OCI-M1 (cell line): ENCODE results near the gene PRAMEF1.
"Not testable (repeated sequence)": the region's sequence is repeated elsewhere in the genome, so short reads cannot be mapped to it uniquely, and the experiment has no call there.

Experiments
- DNase-seq: peaks from one replicate; lab custom pipeline; 2025; lab: John Stamatoyannopoulos, UW

The PRAMEF1 gene

DNA sequence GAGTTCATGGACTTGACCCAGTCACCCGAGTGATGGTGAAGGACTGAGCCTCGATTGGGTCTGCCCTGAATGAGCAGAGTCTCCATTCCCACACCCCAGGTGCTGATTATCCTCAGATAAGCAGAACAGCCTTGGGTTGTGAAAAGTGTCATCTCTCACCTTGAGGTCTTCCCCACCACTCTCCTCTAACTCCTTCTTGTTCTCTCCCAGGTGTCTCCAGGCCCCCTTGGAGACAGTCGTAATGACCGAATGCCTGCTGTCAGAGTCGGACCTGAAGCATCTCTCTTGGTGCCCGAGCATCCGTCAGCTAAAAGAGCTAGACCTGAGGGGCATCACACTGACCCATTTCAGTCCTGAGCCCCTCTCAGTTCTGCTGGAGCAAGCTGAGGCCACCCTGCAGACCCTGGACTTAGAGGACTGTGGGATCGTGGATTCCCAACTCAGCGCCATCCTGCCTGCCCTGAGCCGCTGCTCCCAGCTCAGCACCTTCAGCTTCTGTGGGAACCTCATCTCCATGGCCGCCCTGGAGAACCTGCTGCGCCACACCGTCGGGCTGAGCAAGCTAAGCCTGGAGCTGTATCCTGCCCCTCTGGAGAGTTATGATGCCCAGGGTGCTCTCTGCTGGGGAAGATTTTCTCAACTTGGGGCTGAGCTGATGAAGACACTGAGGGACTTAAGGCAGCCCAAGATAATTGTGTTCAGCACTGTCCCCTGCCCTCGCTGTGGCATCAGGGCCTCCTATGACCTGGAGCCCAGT lies 14.2 kb upstream of the PRAMEF1 start:
- DNase-seq = no peak

DNA sequence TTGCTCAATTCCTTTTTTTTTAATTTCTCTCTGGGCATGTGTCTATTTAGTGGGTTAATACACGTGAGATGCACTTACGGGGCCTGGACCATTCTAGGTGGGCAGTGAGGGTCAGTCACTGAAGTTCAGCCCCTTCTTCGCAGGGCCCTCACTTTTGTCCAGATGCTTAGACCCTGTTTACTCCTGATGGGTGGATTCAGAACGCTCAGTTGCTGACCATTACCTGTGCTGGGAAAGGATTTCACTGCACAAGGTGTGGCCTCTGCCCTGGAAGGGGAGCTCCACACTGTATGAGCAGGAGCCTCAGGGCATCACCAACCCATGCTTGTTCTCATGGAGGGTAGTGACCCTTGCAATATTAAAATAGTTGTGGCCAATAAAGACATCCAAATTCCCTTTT lies 13.1 kb upstream of the PRAMEF1 start:
- DNase-seq = no peak

DNA sequence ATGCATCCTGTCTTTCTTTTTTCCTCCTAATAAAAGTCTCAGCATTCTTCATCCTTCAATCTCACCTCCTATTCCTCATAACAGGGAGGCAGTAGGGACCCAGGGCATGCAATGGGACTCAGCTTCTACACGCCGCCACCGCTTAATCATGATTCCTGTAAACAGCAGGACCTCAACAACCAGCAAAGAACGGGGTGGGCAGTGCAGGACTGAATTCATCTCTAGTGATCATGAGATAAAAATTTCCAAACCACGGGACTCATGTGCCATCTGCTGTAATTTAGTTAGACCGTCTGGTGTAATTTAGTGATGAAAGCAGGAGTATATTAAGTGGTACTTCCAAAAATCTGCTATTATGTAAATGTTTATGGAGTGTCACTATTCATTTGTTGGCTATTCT lies 12.3 kb upstream of the PRAMEF1 start:
- DNase-seq = no peak

DNA sequence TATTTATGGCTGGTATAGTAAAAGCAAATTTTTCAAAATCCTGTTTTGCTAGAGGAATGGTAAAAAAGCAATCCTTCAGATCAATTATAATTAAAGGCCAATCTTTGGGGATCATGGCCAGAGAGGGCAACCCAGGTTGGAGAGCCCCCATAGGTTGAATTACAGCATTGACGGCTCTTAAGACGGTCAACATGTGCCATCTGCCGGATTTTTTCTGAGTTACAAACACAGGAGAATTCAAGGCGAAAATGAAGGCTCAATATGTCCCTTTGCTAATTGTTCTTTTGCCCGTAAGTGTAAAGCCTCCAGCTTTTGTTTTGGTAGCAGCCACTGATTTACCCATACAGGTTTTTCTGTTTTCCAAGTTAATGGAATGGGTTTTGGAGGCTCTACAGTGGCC lies 9.7 kb upstream of the PRAMEF1 start:
- peak; percentile 59 for DNase-seq

DNA sequence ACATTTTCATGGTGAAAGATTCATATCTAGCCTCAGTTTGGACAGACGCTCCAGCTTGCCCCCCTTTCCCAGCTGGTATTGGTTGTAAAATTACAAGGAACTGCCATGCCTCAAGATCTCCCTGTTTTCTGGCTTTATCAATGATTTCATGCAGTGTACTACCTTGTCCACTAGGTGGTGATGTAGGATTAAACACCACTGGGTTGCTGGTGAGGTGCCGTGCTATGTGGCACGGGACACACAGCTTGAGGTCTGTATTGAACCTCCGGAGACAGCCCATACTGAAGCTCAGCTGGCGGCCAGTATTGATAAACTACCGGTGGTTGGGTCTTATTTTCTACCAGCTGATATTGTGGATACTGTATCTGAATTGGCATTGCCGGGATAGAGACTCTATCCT lies 7.4 kb upstream of the PRAMEF1 start:
- peak; percentile 69 for DNase-seq

DNA sequence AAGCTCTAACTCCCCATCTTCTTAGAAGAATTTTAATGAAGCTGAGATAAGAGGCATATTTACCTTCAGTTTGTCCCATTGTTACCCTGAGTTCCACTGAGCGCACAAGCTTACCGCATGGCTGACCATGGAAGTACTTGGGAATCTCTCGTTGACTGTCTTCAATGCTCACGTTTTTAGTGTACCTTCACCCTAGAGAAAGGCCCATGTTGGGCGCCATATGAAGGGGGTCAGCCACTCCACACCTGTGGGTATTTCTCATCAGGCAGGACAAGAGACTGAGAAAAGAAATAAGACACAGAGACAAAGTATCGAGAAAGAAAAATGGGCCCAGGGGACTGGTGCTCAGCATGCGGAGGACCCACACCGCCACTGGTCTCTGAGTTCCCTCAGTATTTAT lies 6.5 kb upstream of the PRAMEF1 start:
- DNase-seq = not testable (repeated sequence)

DNA sequence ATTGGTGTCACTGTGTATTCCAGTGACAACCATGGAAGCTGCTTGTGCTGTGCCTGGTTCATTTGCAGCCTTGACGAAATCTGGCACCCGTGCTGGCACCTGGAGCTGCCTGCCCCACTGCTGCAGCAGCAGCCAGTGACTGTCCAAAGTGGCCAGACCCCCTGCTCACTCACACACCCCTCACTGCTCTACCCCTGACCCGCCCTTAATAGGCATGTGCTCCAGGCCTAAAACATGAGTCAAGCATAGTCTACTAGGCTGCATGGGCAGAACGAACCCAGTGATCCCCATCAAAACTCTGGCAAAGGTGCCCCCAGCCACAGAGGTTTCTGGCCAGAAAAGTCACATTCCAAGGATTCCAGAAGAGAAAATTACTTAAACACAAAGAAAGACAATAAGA lies 7.7 kb downstream of the PRAMEF1 start:
- no peak for DNase-seq

DNA sequence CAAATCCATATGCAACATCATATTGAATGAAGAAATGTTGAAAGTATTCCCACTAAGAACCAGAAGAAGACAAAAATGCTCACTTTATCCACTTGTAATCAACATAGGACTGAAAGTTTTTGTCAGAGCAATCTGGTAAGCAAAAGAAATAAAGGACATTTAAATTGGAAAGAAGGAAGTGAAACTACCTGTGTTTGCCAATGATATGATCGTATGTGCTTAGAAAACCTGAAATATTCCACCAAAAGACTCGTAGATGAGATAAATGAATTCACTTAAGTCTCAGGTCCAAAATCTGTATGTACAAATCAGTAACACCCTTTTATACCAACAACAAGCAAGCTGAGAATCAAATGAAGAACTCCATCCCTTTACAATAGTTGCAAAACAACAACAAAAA lies 8.5 kb downstream of the PRAMEF1 start:
- no peak for DNase-seq

DNA sequence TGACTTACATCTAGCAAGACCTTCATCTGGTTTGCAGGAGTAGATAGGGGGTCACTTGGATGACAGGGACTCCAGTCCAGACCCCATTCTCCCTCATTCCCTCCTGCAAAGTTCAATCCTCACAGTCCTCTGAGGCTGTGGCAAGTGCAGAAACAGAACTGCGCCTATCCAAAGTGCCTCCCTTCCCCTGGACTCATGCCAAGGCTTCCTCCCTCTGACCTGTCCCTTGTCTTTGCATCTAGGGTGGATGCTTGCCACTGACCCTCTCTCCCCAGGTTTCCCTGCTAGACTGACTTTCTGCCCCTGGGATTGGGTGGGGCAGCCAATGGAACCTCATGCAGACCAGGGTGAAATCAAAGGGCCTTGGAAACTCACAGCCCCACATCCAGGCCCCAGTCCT lies 18.7 kb downstream of the PRAMEF1 start:
- no peak for DNase-seq

DNA sequence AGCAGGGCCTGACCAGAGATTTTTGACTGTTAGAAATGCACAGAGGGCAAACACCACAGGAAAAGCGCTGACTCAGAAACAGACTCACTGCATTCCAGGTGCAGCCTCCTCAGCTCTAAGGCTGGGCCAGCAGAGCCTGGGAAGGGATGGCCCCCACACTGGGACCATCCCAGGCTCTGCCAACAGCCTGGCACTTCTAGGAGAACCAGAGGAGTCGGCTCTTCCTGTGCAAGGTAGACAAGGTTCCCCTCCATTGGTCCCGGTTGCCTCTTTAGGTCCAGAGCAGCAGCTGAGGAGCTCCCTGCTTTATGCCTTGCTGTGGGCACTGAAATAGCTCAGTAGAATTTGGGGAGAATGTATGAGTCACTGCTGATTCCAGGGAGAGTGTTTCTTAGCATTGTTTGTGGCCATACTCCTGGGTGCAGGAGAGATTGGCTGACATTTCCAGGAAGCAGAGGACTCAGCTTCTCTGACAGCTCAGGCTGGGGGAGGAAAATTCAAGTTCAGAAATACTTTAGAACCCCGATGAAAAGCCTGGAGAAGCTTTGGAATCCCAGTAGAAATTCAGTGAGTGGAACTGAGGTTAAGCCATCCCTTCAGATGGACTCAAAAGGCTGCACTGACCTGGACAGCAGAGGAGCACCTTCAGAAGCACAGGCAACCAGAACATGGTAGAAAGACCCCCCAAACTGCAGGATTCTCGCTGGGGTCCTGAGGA lies 19.7 kb downstream of the PRAMEF1 start:
- DNase-seq = peak; percentile 19

DNA sequence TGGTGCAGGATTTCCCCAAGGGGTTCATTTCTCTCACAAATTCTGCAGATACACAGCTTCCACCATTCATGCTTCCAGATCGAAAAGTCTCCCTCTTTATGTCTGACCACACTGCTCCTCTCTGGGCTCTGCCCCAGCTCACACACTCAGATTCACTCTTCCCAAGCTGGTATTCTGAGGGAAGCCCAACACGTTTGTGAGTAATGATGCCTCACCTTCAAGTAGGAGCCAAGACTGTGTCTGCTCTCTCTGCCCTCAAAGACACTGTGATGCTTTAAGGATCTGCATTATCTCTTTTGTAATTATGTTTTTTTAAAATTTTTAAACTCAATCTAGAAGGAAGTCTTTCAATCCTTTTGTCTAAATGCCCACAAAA lies 20.2 kb downstream of the PRAMEF1 start:
- DNase-seq = no peak

DNA sequence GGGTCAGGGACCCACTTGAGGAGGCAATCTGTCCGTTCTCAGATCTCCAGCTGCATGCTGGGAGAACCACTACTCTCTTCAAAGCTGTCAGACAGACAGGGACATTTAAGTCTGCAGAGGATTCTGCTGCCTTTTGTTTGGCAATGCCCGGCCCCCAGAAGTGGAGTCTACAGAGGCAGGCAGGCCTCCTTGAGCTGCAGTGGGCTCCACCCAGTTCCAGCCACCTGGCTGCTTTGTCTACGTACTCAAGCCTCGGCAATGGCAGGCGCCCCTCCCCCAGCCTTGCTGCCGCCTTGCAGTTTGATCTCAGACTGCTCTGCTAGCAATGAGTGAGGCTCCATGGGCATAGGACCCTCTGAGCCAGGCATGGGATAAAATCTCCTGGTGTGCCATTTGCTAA lies 27.9 kb downstream of the PRAMEF1 start:
- DNase-seq = not testable (repeated sequence)

DNA sequence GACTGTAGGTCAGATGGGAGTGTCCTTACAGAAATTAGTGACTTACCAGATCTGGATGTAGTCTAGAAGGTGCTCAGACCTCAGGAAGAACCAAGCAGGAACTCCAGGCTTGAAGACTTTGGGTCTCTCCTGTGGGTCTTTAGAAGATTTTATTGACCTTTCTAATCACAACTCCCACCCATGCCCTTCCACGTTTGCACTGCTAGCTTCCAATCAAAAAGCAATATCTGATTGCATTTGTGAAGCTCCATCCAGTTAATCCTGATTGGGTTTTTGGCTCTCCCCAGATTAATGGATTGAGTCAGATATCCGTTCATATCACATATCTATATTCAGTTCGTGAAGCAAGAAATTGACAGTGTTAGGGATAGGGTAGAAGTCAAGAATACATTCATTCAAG lies 40.1 kb downstream of the PRAMEF1 start, which contains the start of gene PRAMEF11:
TSS of gene PRAMEF11 (minus strand) at position 101 of the 400 bp plus-strand sequence. CDS start 2,621 bp downstream, outside the sequence.
- DNase-seq = not testable (repeated sequence)

DNA sequence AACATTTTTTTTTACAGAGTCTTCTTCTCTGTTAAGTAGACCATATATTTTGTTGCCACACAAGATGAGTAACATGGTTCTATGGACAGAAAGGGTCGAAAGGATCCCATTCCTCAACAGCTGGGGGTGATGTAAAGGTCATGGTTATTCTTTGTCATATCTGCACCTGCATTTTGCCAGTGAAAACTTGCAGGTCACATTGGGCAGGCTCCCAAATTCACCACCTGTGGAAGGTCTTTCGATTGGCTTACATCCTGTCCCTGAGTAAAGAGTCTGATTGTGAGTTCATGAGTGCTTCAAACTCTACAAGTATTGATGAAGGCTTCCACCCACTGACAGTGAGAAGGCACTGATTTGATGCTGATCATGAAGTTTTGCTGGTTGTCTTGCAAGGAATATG lies 42.1 kb downstream of the PRAMEF1 start:
- DNase-seq = not testable (repeated sequence)
